Measurements from ENCODE around the gene CD5L.

DNA sequence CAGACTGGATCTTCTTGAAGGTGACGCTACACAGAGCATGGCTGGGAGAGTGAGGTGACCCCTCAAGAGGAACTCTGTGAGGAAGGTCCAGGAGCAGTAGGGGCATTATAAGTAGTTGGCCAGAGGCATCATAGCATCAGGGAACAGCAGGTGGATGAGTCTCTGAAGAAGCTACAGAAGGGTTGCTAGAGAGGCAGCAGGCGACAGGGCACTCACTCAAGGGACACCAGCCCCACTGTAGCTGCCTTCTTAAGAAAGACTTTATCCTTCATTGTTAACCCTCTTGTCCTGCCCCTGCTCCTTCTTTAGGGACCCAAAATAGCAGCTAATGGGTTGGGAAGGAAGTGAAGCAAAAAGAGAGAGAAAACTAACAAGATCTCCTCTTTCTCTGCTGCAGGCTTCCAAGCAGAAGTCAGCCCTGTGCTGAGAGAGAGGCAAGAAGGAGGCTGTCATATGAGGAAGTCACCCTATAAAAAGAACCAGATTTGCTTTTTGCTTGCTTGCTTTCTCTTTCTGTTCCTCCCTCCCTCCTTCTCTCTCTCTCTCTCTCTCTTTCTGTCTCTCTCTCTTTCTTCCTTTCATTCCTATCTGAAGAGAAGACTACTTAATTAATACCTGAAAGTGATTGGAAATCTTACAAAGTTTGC lies 7.7 kb upstream of the CD5L start:
- TF ChIP-seq CTCF (IDR thresholded peaks at IDR 0.05) (no peak), EP300 (IDR thresholded peaks at IDR 0.05) (no peak)

Data from sigmoid colon (tissue), 4 donors.